Measurements from ENCODE around the gene MAPKBP1.

- no peak for TF ChIP-seq ZNF18 (tag by site-specific recombination; IDR thresholded peaks at IDR 0.05)
- TF ChIP-seq ATF2 (tag by site-specific recombination; IDR thresholded peaks at IDR 0.05; ENCODE audit: low read depth) = no peak
- TF ChIP-seq ZXDB (tag by site-specific recombination; IDR thresholded peaks at IDR 0.05) = no peak
- TF ChIP-seq TRIM28 (IDR thresholded peaks at IDR 0.05; ENCODE audit: borderline replicate concordance, low read length) = no peak
Measured at GRCh38 chr15:41814534-41814933, 40.2 kb downstream of the MAPKBP1 start.
